Measurements from ENCODE around the gene SENP1.
A peak's percentile ranks its signal among the peaks of the same experiment; 100 is the strongest.

Gene SENP1

GRCh38 chr12:48033451-48033850 is 72.4 kb downstream of the SENP1 start:
- no peak for DNase-seq

- no peak for DNase-seq
Observed at GRCh38 chr12:48032597-48032996, 73.3 kb downstream of the SENP1 start.

GRCh38 chr12:48031135-48031960 is 74.5 kb downstream of the SENP1 start:
- DNase-seq = no peak

GRCh38 chr12:48030173-48030650 is 75.7 kb downstream of the SENP1 start:
- no peak for DNase-seq

DNA sequence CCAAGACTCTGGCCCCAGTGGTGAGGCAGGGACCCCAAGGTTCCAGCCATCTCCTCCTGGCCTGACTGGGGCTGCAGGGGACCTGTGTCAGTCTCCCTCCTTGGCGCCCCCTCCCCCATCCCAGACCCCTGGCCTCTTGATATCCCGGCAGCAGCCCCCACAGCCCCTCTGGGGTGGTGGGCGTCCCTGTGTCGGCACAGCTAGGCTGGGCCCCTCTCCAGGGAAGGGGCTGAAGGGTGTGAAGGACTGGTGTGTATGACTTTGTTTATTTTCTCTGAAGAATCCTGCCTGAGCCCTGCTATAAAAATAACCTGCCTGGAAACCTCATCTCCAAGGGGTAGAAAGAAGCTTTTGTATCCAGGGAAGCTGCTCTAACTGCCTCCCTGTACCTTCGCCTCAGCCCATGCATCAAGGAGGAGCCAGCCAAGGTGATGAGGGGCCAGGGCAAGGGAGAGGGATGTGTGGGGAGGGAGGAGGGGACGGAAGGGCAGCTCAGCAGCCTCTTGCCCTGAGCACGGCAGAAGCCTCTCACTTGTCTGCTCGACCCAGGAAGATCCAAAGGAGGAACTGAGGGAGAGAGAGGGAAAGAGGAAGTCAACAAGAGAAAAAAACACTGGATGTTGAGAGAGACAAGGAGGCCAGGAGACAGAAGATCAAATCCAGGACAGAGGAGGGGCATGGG is 76.2 kb downstream of the SENP1 start:
- DNase-seq = no peak

DNA sequence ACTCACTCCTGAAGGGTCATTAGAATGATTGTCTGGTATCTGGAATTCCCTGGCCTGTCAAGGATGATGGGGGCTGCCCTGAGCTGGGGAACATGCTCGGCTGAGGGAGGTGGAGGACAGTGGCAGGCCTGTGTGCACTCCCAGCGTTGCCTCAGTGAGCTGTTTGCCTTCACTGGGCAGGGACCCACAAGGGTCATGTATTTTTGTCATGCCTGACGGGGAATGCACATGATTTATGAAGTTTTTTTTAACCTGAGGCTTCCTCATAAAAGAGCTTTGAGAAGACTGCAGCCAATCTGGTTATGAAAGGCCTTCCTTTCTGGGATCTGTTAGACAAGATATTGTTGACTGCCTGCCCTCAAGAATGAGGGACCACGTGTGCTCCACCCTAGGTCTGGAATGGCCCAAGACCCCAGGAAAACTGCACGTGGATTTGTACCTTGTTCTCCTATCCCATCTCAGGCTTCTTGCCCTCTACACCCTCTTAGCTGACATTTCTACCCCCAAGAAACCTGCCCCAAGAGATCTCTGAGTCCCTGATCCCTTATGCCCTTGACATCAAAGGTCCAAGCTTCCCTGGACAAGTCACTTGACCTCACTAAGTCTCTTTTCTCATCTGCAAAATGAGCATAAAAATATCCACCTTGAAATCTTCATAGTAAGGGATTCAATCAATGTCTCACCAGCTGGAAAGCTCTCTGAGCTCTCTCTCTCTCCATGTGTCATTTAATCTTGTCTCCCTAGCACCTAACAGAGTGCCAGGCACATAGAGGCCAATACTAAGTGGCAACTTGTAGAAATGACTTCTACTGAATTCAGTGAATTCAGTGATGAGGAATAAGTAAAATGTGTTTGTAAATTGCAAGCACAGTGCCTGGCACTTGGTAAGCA is 77.1 kb downstream of the SENP1 start:
- DNase-seq = no peak

DNA sequence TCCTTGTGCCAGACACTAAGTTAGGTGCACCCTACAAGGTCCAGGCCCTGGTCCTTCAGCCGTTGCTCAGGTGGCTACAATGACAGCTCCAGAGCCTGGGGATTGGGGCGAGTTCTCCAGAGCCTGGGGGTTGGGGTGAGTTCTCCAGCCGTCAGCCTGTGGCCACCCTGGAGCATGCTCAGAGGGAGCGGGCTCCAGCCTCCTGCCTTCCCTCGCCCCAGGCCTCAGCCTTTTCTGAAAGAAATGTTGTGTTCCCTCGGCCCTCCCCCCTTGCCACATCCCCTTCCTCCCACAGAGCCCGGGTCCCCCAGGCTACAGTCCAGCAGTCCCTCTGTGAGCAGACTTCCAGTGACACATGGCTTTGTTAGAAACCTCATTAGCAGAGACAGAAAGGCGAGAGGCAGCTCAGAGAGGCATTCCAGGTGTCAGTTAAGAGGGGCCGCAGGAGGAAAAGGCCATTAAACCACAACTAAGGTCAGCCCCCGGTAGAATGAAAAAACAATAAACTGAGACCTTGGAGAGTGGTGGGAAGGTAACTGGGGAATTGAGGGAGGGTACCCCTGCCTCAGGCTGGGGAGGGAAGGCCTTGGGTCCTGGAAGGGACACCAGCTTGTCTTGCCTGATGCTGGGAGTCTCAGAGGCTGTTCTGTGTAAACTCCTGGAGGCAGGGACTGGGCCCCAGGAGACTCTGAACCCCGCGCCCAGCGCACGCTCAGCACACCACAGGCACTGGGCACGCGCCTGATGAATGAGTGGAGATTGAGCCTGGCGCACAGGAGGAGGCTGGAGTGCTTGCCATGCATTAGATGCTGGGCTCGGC is 78.5 kb downstream of the SENP1 start:
- DNase-seq = no peak

- DNase-seq = no peak
Observed at GRCh38 chr12:48026060-48026827, 79.6 kb downstream of the SENP1 start.

- DNase-seq = no peak
Observed at GRCh38 chr12:48025281-48025680, 80.6 kb downstream of the SENP1 start.

DNA sequence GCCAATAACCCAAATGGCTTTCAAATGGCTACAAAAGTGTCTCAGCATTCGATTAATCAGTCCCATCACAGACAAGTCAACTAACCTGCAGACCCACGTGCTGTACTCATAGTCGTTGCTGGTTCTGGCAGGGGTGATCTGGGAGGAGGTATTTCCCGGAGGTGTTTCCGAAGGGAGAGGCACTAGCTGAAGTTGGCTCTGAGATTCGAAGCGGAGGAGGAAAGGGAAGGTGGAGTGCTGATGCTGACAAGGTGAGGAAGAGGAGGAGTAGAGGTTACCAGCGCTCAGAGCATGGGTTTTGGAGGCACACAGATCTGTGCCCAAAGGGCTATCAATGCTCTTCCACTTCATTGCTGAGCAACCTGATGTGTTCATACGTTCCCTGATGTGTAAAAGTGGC is 81.1 kb downstream of the SENP1 start:
- no peak for DNase-seq

DNA sequence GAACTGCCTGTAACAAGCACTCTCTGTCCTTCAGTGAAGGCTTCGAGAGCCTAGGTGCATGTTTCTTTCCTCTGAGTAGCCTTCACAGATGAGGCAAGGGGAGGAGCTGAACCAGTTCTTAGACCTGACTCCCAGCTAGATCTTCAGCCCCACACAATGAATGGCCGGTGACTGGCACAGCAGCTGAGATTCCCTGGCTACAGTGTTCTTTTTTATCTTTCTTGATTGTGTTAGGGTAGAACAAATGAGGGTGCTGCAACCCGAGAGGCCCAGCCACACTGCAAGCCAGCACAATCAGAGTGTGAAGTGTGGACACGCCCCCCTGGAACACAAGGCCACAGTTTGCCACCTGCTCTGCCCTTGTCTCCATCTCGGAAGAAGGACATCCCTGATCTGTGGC is 82.5 kb downstream of the SENP1 start:
- no peak for DNase-seq

DNA sequence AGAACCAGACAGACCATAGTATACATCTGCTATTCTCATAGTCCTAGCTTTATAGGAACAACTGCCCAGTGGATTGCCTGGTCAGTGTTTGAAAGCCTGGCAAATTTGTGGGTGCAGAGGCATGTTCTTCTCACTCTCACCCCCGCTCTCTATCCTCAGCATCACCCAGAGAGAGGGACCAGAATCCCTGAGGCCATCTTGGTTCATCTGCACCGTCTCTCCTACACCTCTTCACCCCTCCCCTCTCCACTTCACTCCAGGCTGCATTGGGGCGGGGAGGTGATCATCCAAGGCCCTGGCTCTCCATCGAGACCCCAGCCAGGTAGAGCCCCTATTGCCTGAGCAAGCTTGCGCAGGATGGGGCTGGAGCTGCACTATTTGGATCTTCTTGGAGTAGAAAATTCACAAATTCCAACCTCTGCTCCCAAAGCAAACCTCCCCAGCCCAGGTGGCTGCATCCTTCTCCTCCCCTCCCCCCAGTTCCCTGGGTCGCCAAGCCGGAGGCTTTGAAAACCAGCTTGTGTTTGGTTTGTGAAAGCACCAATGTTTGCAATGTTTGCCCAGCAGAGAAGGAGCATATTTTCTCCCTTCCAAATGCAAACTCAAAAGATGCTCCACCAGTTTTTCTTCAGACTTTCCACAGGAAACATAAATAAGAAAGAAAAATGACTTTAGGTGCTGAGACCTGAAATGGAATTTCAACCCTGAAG is 83.0 kb downstream of the SENP1 start:
- no peak for DNase-seq

- DNase-seq = no peak
Observed at GRCh38 chr12:48022180-48022521, 83.7 kb downstream of the SENP1 start.

GRCh38 chr12:48021485-48022179 is 84.2 kb downstream of the SENP1 start:
- DNase-seq = no peak

DNA sequence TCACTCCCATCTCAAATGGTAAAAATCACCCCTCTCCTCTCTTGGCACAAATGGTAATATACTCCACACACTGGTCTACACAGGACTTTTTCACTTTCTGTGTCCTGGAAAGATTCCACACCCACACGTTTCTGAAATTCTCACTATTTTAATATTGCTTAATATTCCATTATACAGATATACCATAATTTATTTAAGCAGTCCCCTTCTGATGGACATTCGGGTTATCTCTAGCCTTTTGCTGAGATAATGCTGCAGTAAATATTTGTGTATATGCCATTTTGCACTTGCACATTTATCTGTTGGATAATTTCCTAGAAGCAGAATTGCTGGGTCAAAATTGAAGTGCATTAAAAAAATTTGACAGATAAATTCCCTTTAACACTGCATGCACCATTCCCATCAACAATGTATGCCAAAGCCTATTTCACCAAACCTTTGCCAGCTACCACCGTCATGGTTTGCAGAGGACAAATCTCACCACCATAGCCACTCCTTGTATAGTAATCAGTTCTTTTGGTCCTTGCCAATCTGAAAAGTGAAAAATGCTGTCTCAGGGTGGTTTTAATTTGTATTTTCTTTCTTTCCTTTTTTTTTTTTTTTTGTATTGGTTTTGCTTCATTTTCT is 86.1 kb downstream of the SENP1 start:
- DNase-seq = no peak

DNA sequence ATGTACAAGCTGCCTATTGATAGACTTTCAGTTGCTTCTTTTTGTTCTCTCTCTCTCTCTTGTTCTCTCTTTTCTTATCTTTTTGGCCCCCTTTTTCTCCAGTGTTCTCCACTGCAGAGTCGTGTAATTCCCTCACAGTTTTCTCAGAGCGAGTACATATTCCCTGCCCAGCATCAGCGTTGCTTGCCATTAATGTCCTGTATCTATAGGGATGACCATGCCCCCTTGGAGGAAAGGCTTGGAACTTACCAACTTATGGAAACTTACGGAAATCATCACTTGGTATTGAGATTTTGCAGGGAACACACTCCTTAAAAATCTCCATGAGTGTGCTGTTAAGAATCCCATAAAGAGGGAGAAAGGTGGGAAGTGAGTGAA is 87.3 kb downstream of the SENP1 start:
- DNase-seq = no peak

DNA sequence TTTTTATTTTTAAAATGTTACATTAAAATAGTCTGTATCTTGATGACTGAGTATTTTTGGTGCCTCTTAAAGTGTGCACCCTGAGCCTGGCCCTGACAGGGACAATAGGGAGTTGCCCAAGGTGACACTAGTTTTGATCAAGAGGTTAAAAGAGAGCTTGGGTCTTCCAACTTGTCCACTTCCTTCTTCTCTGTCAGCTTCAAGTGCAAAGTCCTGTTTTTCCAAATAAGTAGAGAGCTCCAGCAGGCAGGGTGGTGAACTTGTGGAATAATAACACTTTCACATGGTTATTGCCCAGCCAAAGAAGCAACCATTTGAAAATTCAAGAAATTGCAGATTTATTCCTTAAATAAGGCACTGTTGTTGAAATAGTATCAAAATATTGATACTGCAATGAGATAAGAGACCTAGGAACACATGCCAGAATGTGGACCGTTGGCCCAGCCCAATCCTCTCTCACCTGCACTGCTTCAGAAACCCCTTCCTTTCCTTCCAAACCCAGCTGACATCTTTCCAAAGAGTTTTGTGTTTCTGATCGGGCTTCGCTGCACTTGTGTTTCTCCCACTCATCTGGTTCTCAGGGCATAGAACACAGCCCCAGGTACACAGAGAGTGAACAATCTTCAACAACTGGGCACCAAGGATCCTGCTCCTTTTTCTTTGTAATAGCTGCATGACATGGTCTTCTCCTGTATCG is 87.8 kb downstream of the SENP1 start:
- no peak for DNase-seq

GRCh38 chr12:48017496-48017895 is 88.4 kb downstream of the SENP1 start:
- DNase-seq = peak; percentile 77

DNA sequence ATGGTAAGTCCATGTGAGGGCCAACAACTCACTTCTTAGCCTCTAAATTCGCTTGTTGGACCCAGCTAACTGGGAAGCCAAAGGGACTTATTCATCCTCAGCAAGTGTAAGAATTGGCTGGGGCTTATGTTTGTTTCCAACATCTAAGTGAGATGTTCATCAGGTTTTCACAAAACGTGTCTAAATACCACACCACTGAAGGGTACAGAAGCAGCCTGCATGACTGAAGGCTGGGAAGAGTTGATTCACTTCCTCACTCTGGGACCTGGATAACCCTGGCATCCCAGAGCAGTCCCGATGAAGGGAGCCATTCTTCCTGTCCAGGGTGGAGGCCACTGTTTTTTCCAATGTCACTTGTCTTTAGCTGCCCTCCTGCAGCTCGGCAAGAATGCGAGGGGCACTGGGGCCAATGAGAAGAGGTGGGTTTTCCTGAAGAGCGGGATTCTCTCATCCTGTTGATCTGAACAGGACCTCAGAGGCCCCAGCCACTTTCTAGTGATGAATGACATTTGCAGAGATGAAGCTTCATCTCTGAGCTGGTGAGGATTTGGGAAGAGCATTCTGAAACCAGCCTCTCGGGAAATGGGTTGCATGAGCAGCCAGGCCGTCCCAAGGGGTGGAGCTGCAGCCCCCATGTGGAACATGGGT is 89.4 kb downstream of the SENP1 start:
- DNase-seq = no peak

Measured in midbrain (tissue), 1 donor.